ENCODE measurements around the gene NDUFB3. TPM values are rescaled to one million over a fixed set of nuclear protein-coding genes. Genes with fewer than 3 reads are reported as not detected.

The NDUFB3 gene
- total and polyA plus RNA-seq, 10 of the 15 experiments (the other 5 are each of a cell fraction or from before 2014, with no cell fraction given), result 115 to 1,059 (median 187) TPM

DNA sequence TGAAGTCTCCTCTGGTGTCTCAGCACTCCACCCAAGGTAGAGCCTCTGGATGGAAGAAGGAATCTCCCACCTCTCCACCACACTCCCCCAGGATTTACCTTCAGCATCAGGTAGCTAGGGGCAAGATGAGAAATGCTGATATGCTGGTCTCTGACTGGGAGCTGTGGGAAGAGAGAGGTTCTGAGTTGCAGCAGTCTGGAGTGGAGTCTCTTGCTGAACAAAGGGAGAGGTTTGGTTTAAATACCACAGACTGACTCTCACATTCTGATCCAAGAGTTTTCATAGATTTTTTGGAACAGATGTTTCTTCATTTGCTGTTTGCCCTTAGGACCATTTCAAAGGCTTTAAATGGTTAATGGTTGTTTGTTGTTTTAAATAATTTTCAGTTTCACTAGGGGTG, 43.0 kb downstream of the NDUFB3 start (continued):
- TF ChIP-seq IRF3 (IDR thresholded peaks at IDR 0.05), result no peak

DNA sequence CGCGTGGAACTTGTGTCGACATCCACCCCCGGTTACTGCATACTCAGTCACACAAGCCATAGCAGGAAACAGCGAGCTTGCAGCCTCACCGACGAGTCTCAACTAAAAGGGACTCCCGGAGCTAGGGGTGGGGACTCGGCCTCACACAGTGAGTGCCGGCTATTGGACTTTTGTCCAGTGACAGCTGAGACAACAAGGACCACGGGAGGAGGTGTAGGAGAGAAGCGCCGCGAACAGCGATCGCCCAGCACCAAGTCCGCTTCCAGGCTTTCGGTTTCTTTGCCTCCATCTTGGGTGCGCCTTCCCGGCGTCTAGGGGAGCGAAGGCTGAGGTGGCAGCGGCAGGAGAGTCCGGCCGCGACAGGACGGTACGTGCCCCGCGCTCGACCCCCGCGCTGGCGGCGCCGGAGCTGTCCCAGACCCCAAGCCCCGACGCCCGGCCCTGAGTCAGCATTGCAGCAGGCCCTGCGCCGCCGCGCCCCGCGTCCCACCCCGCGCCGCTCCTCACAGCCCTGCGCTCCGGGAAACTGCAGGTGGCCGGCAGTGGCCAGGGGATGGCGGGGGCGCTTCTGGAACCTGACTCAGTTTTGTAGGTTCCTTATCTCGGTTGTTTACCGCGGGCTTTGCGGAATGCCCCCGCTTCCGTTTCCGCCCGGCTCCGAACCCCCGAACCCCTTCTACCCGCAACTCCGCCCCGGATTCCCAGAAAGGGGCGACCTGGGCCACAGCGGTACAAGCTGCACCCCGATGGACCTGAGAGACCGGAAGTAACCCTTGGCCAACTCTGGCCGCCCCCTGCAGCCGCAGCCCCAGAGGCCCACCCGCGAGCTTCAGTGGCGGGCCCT, 44.5 kb downstream of the NDUFB3 start, which contains the start of gene CFLAR:
Gene CFLAR, plus strand, starts transcription at position 50 of the 844 bp plus-strand sequence. CDS start 13,702 bp downstream, outside the sequence.
- H3K36me3 ChIP-seq (ENCODE audit: control insufficient read depth in 2 of 2, insufficient read depth in 2 of 2, low read length in 1 of 2), result no peaks in the 10 kb centered on the region
- peaks cover 66% of the 10 kb centered on the region for H3K79me2 ChIP-seq (ENCODE audit: control insufficient read depth, insufficient read depth, low read length)
- H3K9me3 ChIP-seq (replicated peaks; ENCODE audit: control insufficient read depth, insufficient read depth, low read length), result no peaks in the 10 kb centered on the region
- SMC1A ChIA-PET (ENCODE audit: uncharacterized antibody, unreplicated experiment), result interaction anchor here (0.8 to 9.4 kb wide), 12 partner anchors 15 to 153 kb away, joined by 3 to 143 read pairs (median 4); partner anchors contain the start of genes CASP10, NDUFB3 and ORC2
- WGBS (ENCODE audit: insufficient coverage, insufficient replicate concordance, low lambda C conversion rate, missing lambda C conversion rate), result 1% methylated on average over 70 of the region's 75 CpGs
- DNase-seq (ENCODE audit: low read depth, low spot score), result no peak
- peak; percentile 50 for ATAC-seq
- CTCF ChIA-PET, result interaction anchor here (0.7 to 5.0 kb wide), 16 partner anchors 10 to 403 kb away, joined by 3 to 53 read pairs (median 10); partner anchors contain the start of genes CASP10 and HYCC2
- no peak for FAIRE-seq
- H3K27ac ChIP-seq (ENCODE audit: control insufficient read depth, insufficient read depth), result peak within 1 kb of the TSS; percentile 99
- H2AFZ ChIP-seq (ENCODE audit: control insufficient read depth, low read depth, low read length), result peak within 1 kb of the TSS; percentile 81
- H3K4me1 ChIP-seq (ENCODE audit: control insufficient read depth, insufficient read depth, low read length), result peaks cover 6% of the 10 kb centered on the region; the same call in 1 of the 2 replicates
- peak within 1 kb of the TSS; percentile 82 for H3K4me3 ChIP-seq
- intact Hi-C loops (cut with micrococcal nuclease; ENCODE audit: unreplicated experiment), result loop anchor here (2.0 to 5.0 kb wide), 5 partner anchors 46 to 228 kb away; partner anchors contain the start of genes HYCC2, NIF3L1, ORC2 and PPIL3
- no TSS peak for BruUV-seq (replicated peaks)
- H4K20me1 ChIP-seq (ENCODE audit: control insufficient read depth, insufficient read depth), result no peaks in the 10 kb centered on the region
- H3K27me3 ChIP-seq (replicated peaks in 1 of 2; ENCODE audit: control insufficient read depth in 2 of 2, insufficient read depth in 2 of 2, low read length in 1 of 2), result no peaks in the 10 kb centered on the region
- RAD21 ChIA-PET (ENCODE audit: unreplicated experiment), result interaction anchor here (0.7 to 7.7 kb wide), 8 partner anchors 25 to 403 kb away, joined by 3 to 71 read pairs (median 6); partner anchors contain the start of genes CASP10 and NDUFB3
- POLR2A ChIA-PET, result interaction anchor here (0.6 to 7.0 kb wide), 18 partner anchors 14 to 403 kb away, joined by 3 to 127 read pairs (median 4); partner anchors contain the start of genes CLK1, HYCC2, NDUFB3 and NIF3L1
- peak within 1 kb of the TSS; percentile 98 for H3K4me2 ChIP-seq (ENCODE audit: control insufficient read depth, insufficient read depth)
- H3K9ac ChIP-seq (ENCODE audit: control insufficient read depth, insufficient read depth, low read length), result peak within 1 kb of the TSS; percentile 99
- in situ Hi-C loops (cut with MboI), result no loop called here
- TF ChIP-seq IRF4 (IDR thresholded peaks at IDR 0.05; ENCODE audit: low read depth, low read length), result no peak
- TF ChIP-seq EZH2 (IDR thresholded peaks at IDR 0.05; ENCODE audit: borderline replicate concordance, control insufficient read depth, low read depth, low read length), result no peak
- TF ChIP-seq SMARCA5 (IDR thresholded peaks at IDR 0.05), result no peak
- TF ChIP-seq MAX (IDR thresholded peaks at IDR 0.05; ENCODE audit: low read depth, low read length), result peak; percentile 71
- TF ChIP-seq, protein P1, sequence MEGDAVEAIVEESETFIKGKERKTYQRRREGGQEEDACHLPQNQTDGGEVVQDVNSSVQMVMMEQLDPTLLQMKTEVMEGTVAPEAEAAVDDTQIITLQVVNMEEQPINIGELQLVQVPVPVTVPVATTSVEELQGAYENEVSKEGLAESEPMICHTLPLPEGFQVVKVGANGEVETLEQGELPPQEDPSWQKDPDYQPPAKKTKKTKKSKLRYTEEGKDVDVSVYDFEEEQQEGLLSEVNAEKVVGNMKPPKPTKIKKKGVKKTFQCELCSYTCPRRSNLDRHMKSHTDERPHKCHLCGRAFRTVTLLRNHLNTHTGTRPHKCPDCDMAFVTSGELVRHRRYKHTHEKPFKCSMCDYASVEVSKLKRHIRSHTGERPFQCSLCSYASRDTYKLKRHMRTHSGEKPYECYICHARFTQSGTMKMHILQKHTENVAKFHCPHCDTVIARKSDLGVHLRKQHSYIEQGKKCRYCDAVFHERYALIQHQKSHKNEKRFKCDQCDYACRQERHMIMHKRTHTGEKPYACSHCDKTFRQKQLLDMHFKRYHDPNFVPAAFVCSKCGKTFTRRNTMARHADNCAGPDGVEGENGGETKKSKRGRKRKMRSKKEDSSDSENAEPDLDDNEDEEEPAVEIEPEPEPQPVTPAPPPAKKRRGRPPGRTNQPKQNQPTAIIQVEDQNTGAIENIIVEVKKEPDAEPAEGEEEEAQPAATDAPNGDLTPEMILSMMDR (IDR thresholded peaks at IDR 0.05 in 2 of 3, conservative IDR thresholded peaks at IDR 0.05 in 1 of 3; ENCODE audit: control insufficient read depth in 2 of 3, extremely low read depth in 1 of 3, insufficient read depth in 1 of 3, low read depth in 3 of 3, low read length in 3 of 3), result no peak
- TF ChIP-seq ZNF217 (IDR thresholded peaks at IDR 0.05), result peak; percentile 42; the same call in 1 of the 2 replicates
- no peak for TF ChIP-seq BRCA1 (IDR thresholded peaks at IDR 0.05; ENCODE audit: low read depth, low read length)
- no peak for TF ChIP-seq SIN3A (IDR thresholded peaks at IDR 0.05; ENCODE audit: low read depth, low read length)
- TF ChIP-seq STAT1 (conservative IDR thresholded peaks at IDR 0.05), result no peak
- peak; percentile 86; the same call in 1 of the 2 replicates for TF ChIP-seq TBL1XR1 (IDR thresholded peaks at IDR 0.05; ENCODE audit: low read depth, low read length)
- TF ChIP-seq SREBF1 (IDR thresholded peaks at IDR 0.05; ENCODE audit: low read length), result no peak
- TF ChIP-seq TARDBP (IDR thresholded peaks at IDR 0.05; ENCODE audit: borderline replicate concordance), result peak; percentile 65; the same call in 1 of the 2 replicates
- no peak for TF ChIP-seq NFYB (IDR thresholded peaks at IDR 0.05; ENCODE audit: insufficient read depth, low read depth, low read length)
- TF ChIP-seq BCL3 (IDR thresholded peaks at IDR 0.05; ENCODE audit: borderline replicate concordance, insufficient read depth, low read depth, low read length, poor library complexity, severe bottlenecking), result peak; percentile 47
